ENCODE results near the gene CIT.

- TF ChIP-seq CTCF (IDR thresholded peaks at IDR 0.05), result no peak
- no peak for TF ChIP-seq EP300 (IDR thresholded peaks at IDR 0.05)
Measured at GRCh38 chr12:119748497-119748896, 128.6 kb downstream of the CIT start.
